HepG2 (cell line): ENCODE measurements around the gene ANAPC2. TPM values are rescaled to one million over a fixed set of nuclear protein-coding genes. Genes with fewer than 3 reads are reported as not detected.

Experiments used
- BCL6 ChIP-seq: IDR thresholded peaks from 2 replicates; pipeline ENCODE4 v1.6.1; 2016; ENCODE audit warnings: missing genetic modification reagents, missing compliant biosample characterization
- ETV6 ChIP-seq: sonication (generic); formaldehyde crosslinking; conservative IDR thresholded peaks from 2 replicates; pipeline ENCODE4 v1.4.0; 2020; ENCODE audit warnings: missing genetic modification reagents
- FUBP1 ChIP-seq: sonication (generic); formaldehyde crosslinking; IDR thresholded peaks from 2 replicates; pipeline ENCODE4 v1.5.1; 2020; ENCODE audit warnings: missing genetic modification reagents, mild to moderate bottlenecking, borderline replicate concordance
- IKZF4 ChIP-seq: sonication (generic); formaldehyde crosslinking; IDR thresholded peaks from 2 replicates; pipeline ENCODE4 v1.5.1; 2020; ENCODE audit warnings: borderline replicate concordance, mild to moderate bottlenecking, low read depth, missing genetic modification reagents; ENCODE audit errors: not compliant biosample characterization
- MEIS1 ChIP-seq: sonication (generic); formaldehyde crosslinking; IDR thresholded peaks from 2 replicates; pipeline ENCODE4 v1.9.0; 2021; ENCODE audit warnings: mild to moderate bottlenecking, missing genetic modification reagents, moderate library complexity, borderline replicate concordance
- NPAS2 ChIP-seq: sonication (generic); formaldehyde crosslinking; IDR thresholded peaks from 2 replicates; pipeline ENCODE4 v1.8.0; 2022; ENCODE audit warnings: mild to moderate bottlenecking, missing genetic modification reagents, borderline replicate concordance
- POLR2A ChIP-seq, 2 experiments: IDR thresholded peaks; 2 replicates each; pipeline ENCODE4 v1.6.1; 2011; ENCODE audit warnings: low read depth in 2 of 2, low read length in 2 of 2, mild to moderate bottlenecking in 1 of 2, moderate library complexity in 1 of 2; ENCODE audit not compliant: insufficient read depth in 1 of 2
- REPIN1 ChIP-seq: sonication (generic); formaldehyde crosslinking; IDR thresholded peaks from 2 replicates; pipeline ENCODE4 v1.8.0; 2022; ENCODE audit warnings: missing genetic modification reagents, low read depth, mild to moderate bottlenecking, borderline replicate concordance
- RFXAP ChIP-seq: sonication (generic); formaldehyde crosslinking; IDR thresholded peaks from 2 replicates; pipeline ENCODE4 v1.4.0; 2020; ENCODE audit warnings: missing genetic modification reagents, borderline replicate concordance
- SNRNP70 ChIP-seq: fragments of 200-400 bp; formaldehyde crosslinking; IDR thresholded peaks from 2 replicates; pipeline ENCODE4 v1.6.1; 2017; ENCODE audit warnings: mild to moderate bottlenecking, low read depth, low read length, moderate library complexity
- SOX5 ChIP-seq: IDR thresholded peaks from 2 replicates; pipeline ENCODE4 v1.6.1; 2016; ENCODE audit warnings: borderline replicate concordance
- SP4 ChIP-seq: sonication (generic); formaldehyde crosslinking; IDR thresholded peaks from 2 replicates; pipeline ENCODE4 v1.8.1; 2023; ENCODE audit warnings: mild to moderate bottlenecking, missing genetic modification reagents
- SUZ12 ChIP-seq: fragments of 150-350 bp; IDR thresholded peaks from 2 replicates; pipeline ENCODE4 v1.6.1; 2014; ENCODE audit warnings: low read depth, low read length
- TFDP2 ChIP-seq: sonication (generic); formaldehyde crosslinking; IDR thresholded peaks from 2 replicates; pipeline ENCODE4 v1.4.0; 2020; ENCODE audit warnings: missing genetic modification reagents
- ZNF138 ChIP-seq: sonication (generic); formaldehyde crosslinking; IDR thresholded peaks from 2 replicates; pipeline ENCODE4 v1.5.0; 2020; ENCODE audit warnings: mild to moderate bottlenecking, low read depth, missing genetic modification reagents
- ZNF382 ChIP-seq: sonication (generic); formaldehyde crosslinking; IDR thresholded peaks from 2 replicates; pipeline ENCODE4 v1.5.0; 2020; ENCODE audit warnings: missing genetic modification reagents, mild to moderate bottlenecking, borderline replicate concordance
- ZNF841 ChIP-seq: sonication (generic); formaldehyde crosslinking; IDR thresholded peaks from 2 replicates; pipeline ENCODE4 v1.8.1; 2023; ENCODE audit warnings: missing genetic modification reagents, borderline replicate concordance
- polyA plus RNA-seq, 8 experiments: library from polyadenylated mRNA; depleted of rRNA in 3 of 8; stranded (reverse) in 7 of 8; unstranded in 1 of 8; fragments of >200 nt; fragmentation: Illumina TruSeq in 4 of 8; extraction: Trizol in 4 of 8; gene quantifications; 2 replicates each; pipeline versions ENCODE4 v1.2.1 to v1.2.3, GENCODE V29; 2011 to 2016; ENCODE audit warnings: low read depth in 4 of 8, missing spikeins in 1 of 8, mixed read lengths in 1 of 8; ENCODE audit not compliant: insufficient read depth in 1 of 8
- total RNA-seq, 5 experiments: library from RNA; depleted of rRNA; stranded (reverse); fragments of >200 nt; fragmentation: Illumina TruSeq; extraction: Trizol; gene quantifications; 2 replicates each; pipeline ENCODE4 v1.2.3, GENCODE V29; 2016; ENCODE audit warnings: low read depth in 1 of 5

The ANAPC2 gene
- total and polyA plus RNA-seq, 2 of the 13 experiments (the other 11 are each of a cell fraction or from before 2014, with no cell fraction given): 12.3 to 15.4 TPM

DNA sequence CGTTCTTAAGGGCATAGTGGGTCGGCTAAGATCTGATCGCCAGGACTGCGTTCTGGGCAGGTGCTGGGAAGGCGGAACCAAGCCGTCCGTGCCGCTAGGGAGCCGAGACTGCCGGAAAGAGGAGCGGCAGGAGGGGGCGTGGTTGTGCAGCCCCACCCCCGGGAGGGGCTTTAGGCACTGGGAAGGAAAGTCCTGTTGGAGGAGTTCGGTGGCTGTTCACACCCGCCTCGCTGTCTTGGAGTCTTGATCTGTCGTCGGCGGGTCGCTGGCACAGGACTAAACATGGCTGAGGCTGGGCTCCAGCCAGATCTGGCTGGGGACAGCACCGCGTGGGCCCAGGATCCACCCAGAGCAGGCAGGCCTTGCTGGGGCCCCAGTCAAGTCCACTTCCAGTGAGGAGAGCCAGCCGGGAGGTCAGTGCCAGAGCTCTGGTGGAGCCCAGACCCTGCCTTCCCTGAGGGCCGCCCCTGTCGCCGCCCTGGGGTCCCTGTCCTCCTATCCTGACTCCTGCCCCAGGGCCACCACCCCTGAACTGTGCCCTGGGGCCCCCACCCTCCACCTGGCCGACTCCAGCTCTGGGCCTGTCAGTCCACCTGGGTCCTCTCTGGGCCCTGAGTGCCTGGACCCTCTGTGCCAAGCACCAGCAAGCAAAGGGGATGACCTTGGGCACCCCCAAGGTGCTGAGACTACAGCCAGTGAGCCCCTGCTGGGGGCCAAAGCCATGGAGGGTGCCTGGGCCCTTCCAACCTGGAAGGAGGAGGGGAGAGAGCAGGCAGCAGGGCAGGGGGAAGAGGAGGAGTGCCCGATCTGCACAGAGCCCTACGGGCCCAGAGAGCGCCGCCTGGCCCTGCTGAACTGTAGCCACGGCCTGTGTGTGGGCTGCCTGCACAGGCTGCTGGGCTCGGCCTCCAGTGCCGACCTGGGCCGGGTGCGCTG lies 29.2 kb upstream of the ANAPC2 start (continued):
- TF ChIP-seq TFDP2 (CRISPR knock-in tag) (no peak), REPIN1 (CRISPR knock-in tag) (peak; percentile 20; the same call in 1 of the 2 replicates), SOX5 (peak; percentile 34; the same call in 1 of the 2 replicates), IKZF4 (CRISPR knock-in tag) (peak; percentile 57), ZNF841 (CRISPR knock-in tag) (no peak), POLR2A (IDR thresholded peaks at IDR 0.05; ENCODE audit: insufficient read depth in 1 of 2, low read depth in 2 of 2, low read length in 2 of 2) (no peak; a peak in 1 of 4 replicates), RFXAP (no peak), MEIS1 (0 out of 2 replicates have a peak, but pooled peaks have one; percentile 30), SNRNP70 (no peak), BCL6 (CRISPR knock-in tag) (no peak), SUZ12 (no peak), FUBP1 (CRISPR knock-in tag) (no peak), ZNF138 (CRISPR knock-in tag) (no peak; the same call in 1 of the 2 replicates), SP4 (peak; percentile 61), NPAS2 (no peak), ETV6 (no peak), ZNF382 (CRISPR knock-in tag) (no peak)
- TF ChIP-seq, all 625 proteins: peak for 172
